Measurements from ENCODE around the gene TMEM72.

Gene TMEM72

GRCh38 chr10:44921061-44921460 is 9.9 kb downstream of the TMEM72 start:
- no peak for DNase-seq

- DNase-seq, result no peak
Measured at GRCh38 chr10:44921506-44921905, 10.4 kb downstream of the TMEM72 start.

- DNase-seq, result no peak
Measured at GRCh38 chr10:44922021-44922420, 10.9 kb downstream of the TMEM72 start.

GRCh38 chr10:44922796-44923545 is 11.8 kb downstream of the TMEM72 start:
- DNase-seq, result no peak

GRCh38 chr10:44923611-44924010 is 12.5 kb downstream of the TMEM72 start:
- peak; percentile 62 for DNase-seq

GRCh38 chr10:44924261-44925040 is 13.3 kb downstream of the TMEM72 start:
- DNase-seq, result no peak

GRCh38 chr10:44925224-44925623 is 14.1 kb downstream of the TMEM72 start:
- DNase-seq, result peak; percentile 42

GRCh38 chr10:44925811-44926750 is 14.9 kb downstream of the TMEM72 start:
- no peak for DNase-seq

- DNase-seq, result no peak
Measured at GRCh38 chr10:44926751-44927351, 15.7 kb downstream of the TMEM72 start.

GRCh38 chr10:44927352-44927751 is 16.2 kb downstream of the TMEM72 start:
- no peak for DNase-seq

GRCh38 chr10:44928462-44928861 is 17.3 kb downstream of the TMEM72 start:
- DNase-seq, result no peak

- no peak for DNase-seq
Measured at GRCh38 chr10:44929356-44930255, 18.5 kb downstream of the TMEM72 start.

- no peak for DNase-seq
Measured at GRCh38 chr10:44930904-44931620, 19.9 kb downstream of the TMEM72 start.

- DNase-seq, result no peak
Measured at GRCh38 chr10:44931621-44932516, 20.7 kb downstream of the TMEM72 start.

GRCh38 chr10:44932517-44933450 is 21.6 kb downstream of the TMEM72 start:
- peak; percentile 86 for DNase-seq

GRCh38 chr10:44933451-44934321 is 22.5 kb downstream of the TMEM72 start:
- DNase-seq, result no peak

GRCh38 chr10:44934416-44935200 is 23.5 kb downstream of the TMEM72 start:
- DNase-seq, result no peak
